Activated CD4-positive, alpha-beta T cell treated with anti-CD3 and anti-CD28 coated beads, Interleukin-2, Interleukin-4, amounts not matched to agents 100 ng/mL and 50 ng/mL, durations not matched to agents 16 hours and 8 hours (primary cell): Measurements from ENCODE around the gene ATP5PD.
"Not testable (repeated sequence)": the region's sequence is repeated elsewhere in the genome, so short reads cannot be mapped to it uniquely, and the experiment has no call there.

Source experiments
- DNase-seq: peaks from one replicate; pipeline ENCODE4 v3.0.0-alpha.2; 2020; ENCODE audit warnings: low spot score

ATP5PD gene

DNA sequence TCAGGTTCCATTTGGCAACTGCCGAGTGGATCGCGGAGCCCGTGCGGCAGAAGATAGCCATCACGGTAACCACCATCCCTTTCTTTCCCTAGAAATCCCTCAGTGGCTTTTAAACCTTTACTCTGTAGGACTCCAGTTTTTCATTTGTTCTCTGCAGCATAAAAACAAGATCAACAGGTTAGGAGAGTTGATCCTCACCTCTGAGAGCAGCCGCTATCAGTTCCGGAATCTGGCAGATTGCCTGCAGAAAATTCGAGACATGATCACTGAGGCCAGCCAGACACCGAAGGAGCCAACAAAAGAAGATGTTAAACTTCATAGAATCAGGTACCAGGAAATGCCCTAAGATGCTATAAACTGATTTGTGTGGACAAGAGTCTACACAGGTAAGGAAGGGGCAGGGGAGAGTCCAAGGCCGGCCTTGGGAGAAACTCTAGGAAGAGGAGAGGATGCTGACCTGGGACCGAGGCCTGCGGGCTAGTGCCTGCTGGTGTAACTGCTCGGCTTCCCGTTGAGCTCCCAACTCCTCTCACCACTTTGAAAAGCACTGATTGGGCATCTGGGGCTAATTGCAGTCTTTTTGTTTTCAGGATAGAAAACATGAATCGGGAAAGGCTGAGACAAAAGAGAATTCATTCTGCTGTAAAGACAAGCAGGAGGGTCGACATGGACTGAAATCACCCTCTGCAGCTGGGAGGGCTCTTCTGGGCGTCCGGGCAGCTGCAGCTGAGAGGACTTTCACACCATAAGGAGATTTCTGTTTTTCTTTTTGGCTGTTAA lies 26.2 kb downstream of the ATP5PD start:
- DNase-seq = no peak

DNA sequence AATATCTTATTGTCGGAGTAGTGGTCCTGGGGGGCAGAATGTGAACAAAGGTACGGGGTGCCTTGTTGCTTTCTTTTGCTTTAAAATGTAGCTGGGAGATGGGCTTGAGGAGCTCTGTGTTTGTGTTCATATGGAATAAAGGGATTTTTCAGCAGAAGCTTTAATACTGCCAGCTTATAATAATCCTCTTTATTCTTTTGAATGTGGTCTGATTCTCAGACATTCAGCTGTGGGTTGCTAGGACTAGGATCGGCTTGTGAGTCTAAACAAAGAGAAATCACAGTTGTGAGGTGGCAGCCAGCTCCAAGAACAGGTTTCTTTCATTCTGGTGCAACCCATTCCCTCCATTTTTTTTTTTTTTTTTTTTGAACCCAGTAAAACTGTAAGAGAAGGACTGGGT lies 27.1 kb downstream of the ATP5PD start:
- DNase-seq = no peak

DNA sequence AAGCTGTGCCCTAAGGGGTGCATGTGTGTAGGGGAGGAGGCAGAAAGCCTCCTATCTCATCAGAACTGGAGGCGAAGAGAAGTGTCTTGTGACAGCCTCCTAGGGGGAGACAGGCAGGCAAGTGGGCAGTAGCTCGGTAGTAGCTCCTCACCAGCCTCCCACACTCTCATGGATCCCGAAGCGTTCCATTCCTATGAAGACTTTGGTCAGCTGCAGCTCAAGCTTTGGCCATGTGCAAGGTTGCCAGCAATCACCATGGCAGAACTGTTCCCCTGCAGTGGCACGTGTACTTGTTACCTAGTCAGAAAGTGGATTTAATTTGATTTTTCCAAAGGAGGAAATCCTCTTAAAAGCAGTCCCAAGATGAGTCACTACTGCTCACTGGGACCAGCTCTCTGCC lies 27.6 kb downstream of the ATP5PD start:
- DNase-seq = no peak

DNA sequence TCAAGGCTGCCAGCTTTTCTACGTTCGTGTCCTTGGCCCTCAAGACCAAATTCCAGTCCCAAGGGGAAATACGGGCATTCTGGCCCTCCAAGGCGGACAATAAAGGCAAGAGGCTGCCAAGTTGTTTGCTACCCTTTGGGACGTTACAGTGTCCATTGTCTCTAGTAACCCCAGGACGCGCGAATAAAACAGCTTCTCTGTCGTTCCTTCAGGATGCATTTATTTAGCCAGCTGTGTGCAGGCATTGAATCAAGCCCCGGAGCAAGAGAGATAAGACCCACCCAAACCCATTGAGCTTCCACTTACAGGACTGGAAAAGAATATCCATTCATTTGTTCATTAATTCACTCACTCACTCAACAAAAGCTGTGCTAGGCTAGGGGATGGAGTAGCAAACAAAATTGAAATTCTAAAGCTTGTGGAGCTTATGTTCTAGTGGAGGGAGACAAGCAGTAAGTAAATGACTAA lies 33.6 kb downstream of the ATP5PD start:
- no peak for DNase-seq

DNA sequence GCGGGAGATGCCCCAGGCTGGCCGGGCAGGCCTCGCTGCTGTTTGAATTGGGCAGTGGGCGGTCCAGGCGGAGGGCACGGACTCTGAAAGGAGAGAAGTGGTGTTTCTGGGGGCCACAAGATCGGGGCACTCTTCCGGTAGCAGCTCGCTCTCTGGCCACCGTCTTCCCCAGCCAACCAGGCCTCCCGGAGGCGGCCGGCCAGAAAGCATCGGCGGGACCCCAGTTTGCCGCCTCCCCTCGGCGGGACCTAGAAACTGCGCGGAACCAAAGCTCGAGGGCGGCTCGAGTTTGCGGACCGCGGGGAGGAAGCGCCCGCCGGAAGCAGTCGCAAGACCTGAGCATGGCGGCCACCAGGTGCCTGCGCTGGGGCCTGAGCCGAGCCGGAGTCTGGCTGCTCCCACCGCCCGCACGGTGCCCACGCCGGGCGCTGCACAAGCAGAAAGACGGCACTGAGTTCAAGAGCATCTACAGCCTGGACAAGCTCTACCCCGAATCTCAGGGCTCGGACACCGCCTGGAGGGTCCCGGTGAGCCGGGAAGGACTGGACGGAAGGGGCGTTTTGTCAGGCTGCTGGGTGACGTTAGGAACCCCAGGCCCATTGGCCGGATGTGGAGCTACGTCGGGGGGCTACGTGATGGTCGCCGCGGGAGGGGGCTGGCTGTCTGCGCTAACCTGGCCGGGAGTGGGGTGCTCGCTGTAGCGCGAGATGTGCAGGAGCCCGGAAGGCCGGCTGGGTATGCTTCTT lies 34.2 kb downstream of the ATP5PD start, which contains the start of gene MRPL58:
TSS of gene MRPL58 (plus strand) at position 325 of the 746 bp plus-strand sequence. CDS start at position 342, 17 bp downstream.
- DNase-seq = peak; percentile 86

DNA sequence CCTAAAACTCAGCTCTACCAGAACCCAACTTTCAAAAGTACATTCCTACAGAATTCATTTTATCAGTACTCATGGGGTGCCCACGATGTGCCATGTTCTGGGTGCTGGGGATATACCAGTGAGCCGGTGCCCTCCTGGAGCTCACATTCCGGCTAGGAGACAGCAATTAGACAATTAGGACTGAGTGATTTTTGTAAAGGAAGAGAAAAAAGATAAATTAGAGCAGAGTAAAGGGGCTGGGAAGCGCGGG lies 34.7 kb downstream of the ATP5PD start:
- no peak for DNase-seq

DNA sequence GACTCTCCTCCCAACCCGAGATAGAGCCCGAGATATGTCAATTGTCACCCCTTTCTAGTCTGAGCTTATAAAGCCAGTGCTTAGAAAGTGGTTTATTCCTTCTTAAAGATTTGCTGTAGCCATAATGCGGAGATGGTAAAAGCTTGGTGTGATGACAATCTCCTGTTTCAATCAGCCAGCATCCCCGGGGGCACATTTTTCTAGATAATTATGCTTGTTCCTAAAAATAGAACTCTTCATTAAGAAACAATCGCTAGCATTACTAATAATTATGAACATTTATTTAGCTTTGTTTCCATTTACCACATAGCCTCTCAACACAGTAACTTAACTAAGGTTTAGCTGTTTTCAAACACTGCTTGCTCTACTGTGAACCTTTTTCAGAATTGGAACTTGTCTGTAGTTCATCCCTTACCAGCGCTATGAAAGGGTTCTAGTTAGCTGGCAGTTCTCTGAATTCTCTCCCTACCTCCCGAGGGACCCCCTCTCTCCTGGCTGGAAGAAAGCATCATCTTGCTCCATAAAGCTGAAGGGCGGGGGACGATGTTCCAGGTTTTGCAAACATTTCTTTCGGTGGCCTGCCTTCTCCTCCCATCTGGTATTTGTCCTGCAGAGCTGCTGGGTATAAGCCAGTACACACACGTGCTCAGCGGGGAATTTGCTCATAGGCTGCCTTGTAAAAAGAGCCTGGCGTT lies 35.2 kb downstream of the ATP5PD start:
- no peak for DNase-seq

DNA sequence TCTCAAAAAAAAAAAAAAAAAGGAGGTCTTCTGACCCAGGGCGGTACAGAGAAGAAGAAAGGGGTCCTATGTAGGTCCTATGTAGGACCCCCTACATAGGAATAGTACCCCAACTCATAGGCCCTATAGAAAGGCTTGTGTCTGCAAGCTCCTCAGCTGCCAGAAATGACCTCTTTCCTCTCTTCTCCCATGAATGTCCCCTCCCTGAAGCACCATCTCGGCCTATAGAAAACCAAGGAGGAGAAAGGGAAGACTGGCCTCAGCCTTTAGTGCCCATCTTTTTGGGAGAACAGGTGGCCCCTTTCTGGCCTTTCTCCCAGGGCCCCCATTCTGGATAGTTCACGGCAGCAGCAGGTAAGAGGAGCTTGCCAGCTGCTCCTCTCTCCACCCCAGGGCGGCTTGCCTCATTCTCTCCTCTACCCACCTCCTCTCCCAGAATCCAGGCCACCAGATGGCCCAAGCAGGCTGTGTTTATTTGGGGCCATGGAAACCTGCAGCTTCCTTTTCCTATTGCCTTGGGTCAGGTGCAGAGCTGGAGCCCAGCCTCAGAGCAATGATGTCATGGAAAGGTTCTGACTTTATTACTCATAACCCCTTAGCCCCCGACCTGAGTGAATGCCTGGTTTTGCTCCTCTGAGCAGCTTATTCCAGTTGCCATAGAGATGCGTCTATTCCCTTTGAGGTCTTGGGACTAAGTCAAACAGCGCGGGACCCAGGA lies 35.9 kb downstream of the ATP5PD start:
- DNase-seq = no peak

DNA sequence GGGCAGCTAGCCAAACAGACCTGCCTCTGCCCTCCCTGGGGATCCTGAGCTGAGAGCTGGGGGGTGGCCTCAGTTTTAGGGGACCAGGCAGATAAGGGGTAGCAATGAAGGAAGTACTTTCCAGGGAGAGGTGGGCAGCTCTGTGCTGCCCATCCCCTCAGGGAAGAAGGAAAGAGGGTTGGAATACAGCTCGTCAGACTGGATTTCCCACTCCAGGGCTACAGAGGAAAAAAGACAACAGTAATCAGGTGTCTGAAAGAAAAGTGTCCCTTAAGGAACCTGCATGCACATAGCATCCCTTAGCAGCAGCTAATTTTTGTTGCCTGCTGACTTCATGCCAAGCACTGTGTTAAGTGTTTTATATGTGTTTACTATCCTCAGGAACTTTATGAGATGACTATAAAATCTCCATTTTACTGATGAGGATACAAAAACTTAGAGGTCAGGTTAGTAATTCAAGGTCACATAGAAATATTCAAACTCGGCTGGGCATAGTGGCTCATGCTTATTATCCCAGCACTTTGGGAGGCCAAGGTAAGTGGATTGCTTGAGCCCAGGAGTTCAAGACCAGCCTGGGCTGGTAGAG lies 37.5 kb downstream of the ATP5PD start:
- DNase-seq = no peak

DNA sequence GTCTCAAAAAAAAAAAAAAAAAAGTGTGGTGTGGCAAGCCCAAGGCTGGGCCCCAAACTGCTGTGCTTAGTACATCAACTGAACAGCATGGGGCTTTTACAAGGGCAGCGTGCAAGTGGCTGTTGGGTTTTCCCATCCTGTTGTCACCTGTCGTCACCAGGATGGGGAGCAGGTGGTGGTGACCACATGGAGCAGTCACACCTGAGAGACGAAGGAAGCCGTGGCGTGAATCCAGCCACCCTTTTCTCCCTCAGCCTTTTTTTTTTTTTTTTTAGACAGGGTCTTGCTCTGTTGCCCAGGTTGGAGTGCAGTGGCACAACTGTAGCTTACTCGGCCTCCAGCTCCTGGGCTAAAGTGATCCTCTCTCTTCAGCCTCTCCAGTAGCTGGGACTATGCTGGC lies 38.4 kb downstream of the ATP5PD start:
- DNase-seq = no peak

DNA sequence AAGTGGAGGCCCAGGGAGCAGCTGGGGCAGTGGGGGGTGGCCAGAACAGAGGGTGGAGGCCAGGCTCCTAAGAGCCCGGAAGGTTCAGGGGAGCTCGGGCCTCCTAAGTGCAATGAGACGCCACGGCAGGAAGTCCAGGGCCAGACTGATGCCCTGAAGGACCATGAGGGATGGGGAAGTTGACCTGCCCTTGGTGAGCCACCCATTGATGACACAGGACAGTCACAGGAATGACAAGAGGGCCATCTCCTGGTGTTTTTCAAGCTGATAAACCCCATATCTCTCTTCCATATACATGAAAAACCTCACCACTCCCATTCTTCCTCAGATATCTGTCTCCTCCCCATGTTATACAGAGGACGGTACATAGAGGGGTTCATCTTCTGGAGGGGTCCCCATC lies 40.1 kb downstream of the ATP5PD start:
- no peak for DNase-seq

DNA sequence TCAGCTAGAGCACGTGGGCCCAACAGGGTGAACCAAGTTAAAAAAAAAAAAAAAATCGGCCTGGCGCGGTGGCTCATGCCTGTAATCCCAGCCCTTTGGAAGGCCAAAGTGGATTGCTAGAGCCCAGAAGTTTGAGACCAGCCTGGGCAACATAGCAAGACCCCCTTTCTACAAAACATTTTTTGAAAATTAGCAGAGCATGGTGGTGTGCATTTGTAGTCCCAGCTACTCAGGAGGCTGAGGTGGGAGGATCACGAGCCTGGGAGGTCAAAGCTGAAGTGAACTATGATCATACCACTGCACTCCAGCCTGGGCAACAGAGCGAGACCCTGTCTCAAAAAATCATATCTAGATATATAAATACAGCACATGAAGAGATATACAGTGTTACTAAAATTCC lies 40.7 kb downstream of the ATP5PD start:
- not testable (repeated sequence) for DNase-seq

DNA sequence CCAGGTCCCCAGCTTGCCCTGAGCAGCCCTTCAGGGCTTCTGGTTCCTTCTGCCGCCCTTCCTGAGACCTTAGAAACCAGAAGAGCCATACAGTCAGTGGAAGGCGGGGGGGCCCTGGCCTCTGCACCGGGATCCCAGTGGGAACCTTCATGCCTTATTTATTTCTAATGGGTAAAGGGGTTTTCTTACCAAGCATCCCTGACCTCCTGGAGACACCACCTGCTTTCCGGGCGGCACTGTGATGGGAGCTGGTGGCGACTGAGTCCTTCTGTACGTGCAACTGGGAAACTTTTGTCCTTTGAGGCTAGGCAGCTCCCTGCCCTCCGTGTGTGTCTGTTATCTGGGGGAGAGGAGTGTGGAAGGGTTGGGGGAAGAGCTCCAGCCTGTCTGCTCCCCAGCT lies 41.5 kb downstream of the ATP5PD start:
- DNase-seq = no peak

DNA sequence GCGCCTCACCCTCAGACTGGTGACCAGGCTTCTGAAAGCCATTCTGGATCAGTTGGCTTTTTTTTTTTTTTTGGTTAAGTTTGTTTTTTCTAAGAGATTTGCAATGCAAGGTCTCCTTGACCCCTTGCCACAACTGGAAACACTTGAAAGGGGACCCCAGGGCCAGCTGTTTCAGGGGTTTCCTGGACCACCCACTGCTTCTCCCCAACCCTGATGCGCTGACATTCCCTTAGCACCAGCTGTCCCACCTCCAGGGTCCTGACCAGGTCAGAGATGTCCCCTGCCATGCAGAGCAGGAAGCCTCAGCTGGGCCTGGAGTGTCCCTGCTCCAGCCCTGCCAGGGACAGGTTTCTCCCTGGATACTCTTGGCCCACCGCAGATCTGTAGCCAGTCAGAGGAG lies 42.4 kb downstream of the ATP5PD start:
- DNase-seq = no peak

DNA sequence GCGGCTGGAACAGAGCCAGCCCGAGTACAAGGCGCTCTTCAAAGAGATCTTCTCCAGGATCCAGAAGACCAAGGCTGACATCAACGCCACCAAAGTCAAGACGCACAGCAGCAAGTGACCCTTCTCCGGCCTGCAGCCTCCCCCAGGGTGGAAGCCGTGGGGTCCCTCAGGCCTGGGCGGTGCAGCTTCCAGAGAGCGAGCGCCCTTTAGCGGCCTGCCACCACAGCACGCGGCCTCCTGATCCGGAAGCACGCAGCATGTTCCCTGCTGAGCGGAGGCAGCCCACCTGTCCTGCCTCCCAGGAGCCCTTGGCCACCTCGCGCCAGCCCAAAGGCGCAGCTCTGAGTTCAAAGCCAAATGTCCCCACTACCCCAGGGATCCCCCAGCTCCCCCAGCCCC lies 42.8 kb downstream of the ATP5PD start:
- DNase-seq = no peak

DNA sequence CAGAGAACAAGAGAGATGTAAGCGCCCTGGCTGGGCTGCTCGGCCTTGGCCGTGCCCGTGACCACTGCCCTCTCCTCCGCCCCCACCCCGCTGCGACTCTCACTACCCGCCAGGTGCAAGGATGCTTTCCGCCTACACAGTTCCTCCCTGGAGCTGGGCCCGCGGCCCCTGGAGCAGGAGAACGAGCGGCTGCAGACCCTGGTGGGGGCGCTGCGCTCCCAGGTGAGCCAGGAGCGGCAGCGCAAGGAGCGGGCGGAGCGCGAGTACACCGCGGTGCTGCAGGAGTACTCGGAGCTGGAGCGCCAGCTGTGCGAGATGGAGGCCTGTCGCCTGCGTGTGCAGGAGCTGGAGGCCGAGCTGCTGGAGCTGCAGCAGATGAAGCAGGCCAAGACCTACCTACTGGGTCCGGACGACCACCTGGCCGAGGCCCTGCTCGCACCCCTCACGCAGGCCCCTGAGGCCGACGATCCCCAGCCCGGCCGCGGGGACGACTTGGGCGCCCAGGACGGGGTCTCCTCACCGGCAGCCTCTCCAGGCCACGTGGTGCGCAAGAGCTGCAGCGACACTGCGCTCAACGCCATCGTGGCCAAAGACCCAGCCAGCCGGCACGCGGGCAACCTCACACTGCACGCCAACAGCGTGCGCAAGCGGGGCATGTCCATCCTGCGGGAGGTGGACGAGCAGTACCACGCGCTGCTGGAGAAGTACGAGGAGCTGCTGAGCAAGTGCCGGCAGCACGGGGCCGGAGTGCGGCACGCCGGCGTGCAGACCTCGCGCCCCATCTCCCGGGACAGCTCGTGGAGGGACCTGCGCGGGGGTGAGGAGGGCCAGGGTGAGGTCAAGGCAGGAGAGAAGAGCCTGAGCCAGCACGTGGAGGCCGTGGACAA lies 43.5 kb downstream of the ATP5PD start:
- no peak for DNase-seq

DNA sequence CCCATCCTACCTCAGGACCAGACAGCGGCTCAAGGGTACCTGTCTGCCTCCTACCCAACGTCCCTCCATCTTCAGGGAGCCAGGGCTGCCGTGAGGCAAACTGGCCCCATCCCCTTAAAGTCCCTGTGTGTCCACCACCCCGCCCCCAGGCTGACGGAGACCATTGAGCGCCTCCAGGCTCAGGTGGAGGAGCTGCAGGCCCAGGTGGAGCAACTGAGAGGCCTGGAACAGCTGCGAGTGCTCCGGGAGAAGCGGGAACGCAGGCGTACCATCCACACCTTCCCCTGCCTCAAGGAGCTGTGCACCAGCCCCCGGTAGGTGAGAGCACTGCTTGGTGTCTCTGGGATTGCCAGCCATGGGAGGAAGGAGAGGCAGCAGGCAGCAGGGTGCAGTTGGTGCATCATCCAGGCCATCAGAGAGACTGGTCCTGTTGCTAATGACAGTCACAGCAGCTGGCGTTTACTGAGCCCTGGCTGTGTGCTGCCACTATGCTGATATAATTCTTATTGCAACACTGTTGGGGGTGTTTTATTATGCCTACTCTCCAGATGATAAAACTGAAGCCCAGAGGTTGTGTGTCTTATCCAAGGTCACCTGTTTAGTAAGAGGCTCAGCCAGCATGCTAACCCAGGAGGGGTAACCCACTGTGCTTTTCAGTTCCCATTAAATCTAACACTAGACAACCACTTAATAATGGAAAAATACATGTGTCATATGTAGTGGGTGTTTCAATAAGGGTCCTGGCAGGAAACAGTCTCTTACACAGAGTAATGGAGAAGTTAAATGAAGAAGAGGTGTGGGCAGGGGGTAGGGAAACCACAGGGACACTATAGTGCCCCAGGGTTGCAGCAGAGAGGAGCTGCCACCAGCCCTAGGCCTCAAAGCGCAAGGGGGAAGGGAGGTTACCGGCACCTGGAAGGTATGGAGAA lies 44.6 kb downstream of the ATP5PD start:
- DNase-seq = no peak

DNA sequence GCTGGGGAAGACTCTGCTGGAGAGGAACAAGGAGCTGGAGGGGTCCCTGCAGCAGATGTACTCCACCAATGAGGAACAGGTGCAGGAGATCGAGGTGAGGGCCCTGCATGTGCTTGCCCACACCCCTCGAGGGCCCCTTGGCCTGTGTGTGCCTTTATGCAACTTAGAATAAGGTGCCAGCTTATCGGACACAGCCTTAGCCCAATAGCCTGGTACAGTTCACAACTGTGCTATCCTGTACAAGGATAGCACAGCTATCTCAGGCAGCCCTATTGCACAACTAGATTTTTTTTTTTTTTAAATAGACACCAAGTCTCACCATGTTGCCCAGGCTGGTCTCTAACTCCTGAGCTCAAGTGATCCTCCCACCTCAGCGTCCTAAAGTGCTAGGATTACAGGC lies 47.2 kb downstream of the ATP5PD start:
- DNase-seq = no peak

DNA sequence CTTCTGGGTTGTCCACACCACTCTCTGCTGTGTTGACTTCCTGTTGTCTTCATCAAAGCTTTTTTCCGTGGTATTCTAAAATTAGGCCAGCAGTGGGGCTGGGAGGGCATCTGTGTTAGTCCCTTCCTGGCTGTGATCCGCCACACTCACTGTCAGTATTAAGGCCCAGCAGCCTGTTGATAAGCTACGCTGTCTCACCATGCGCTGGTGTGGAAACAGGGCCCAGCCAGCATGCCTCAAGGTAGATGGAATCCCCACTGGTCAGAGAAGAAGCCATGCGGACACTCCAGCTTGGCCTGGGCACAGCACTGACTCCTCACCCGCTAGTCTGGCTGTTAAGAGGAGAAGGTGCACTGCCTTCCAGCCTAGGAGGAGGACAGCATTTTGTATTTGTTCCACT lies 48.0 kb downstream of the ATP5PD start:
- DNase-seq = no peak

DNA sequence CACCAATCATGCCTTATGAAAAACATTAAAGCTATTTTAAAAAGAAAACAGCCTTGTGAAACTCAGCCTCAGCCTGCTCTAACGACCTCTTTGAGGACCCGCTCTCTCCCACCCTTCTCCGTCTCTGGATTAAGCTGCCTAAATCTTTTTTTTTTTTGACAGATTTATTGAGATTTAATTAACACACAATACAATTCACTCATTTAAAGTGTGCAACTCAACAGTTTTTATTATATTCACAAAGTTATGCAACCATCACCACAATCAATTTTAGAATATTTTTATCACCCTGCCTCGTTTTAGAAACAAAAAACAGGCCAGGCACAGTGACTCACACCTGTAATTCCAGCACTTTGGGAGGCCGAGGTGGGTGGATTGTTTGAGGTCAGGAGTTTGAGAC lies 50.9 kb downstream of the ATP5PD start:
- no peak for DNase-seq
